ENCODE results near the gene NT5DC3.

NT5DC3 gene

GRCh38 chr12:103742349-103742932, 98.6 kb downstream of the NT5DC3 start:
- no peak for DNase-seq

- no peak for DNase-seq
Measured at GRCh38 chr12:103737881-103738280, 103.2 kb downstream of the NT5DC3 start.

- DNase-seq = no peak
Measured at GRCh38 chr12:103736572-103736971, 104.5 kb downstream of the NT5DC3 start.

GRCh38 chr12:103735291-103735690, 105.7 kb downstream of the NT5DC3 start:
- DNase-seq = no peak

GRCh38 chr12:103734863-103735262, 106.2 kb downstream of the NT5DC3 start:
- no peak for DNase-seq

GRCh38 chr12:103731539-103731938, 109.5 kb downstream of the NT5DC3 start:
- DNase-seq = no peak

- DNase-seq = no peak
Measured at GRCh38 chr12:103729499-103729898, 111.5 kb downstream of the NT5DC3 start.

- no peak for DNase-seq
Measured at GRCh38 chr12:103728323-103728722, 112.7 kb downstream of the NT5DC3 start.

- no peak for DNase-seq
Measured at GRCh38 chr12:103727638-103728037, 113.4 kb downstream of the NT5DC3 start.

- DNase-seq = no peak
Measured at GRCh38 chr12:103725398-103725797, 115.6 kb downstream of the NT5DC3 start.
